HG02588 (cell line): Measurements from ENCODE around the gene RSAD2.
"Not testable (repeated sequence)": the region's sequence is repeated elsewhere in the genome, so short reads cannot be mapped to it uniquely, and the experiment has no call there.

Experiments
- ATAC-seq: cut with Tn5 transposase; IDR thresholded peaks from one replicate; pipeline ENCODE4 v1.9.1; 2021; ENCODE audit warnings: mild to moderate bottlenecking, moderate library complexity; ENCODE audit not compliant: unreplicated experiment

RSAD2 gene

GRCh38 chr2:6924101-6924923, 46.7 kb downstream of the RSAD2 start:
- ATAC-seq = no peak

DNA sequence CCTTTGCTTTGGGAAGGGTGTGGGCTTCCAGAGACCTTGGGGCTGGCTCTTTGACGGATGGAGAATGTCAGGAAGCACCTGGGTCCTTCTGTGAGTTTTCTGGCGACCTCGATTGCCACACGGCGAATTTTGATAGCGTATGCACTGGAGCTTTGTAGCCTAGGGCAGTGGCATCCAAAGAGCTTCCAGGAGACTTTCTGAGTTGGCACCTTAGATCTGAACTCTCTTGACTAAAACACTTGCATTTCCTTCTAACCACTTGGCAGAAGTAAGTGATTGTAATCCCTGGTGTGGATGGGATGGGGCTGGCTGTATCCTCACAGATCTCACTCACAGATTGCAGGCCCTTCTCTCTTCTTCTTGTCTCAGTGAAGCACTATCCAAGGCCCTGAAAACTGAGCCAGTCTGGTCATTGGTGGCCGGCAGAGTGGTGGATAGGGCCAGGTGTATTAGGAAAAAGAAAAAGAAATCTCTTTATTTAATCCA, 47.4 kb downstream of the RSAD2 start:
- ATAC-seq = no peak

- no peak for ATAC-seq
Observed at GRCh38 chr2:6926071-6926732, 48.6 kb downstream of the RSAD2 start.

GRCh38 chr2:6927186-6927585, 49.6 kb downstream of the RSAD2 start:
- ATAC-seq = no peak

GRCh38 chr2:6927753-6928152, 50.2 kb downstream of the RSAD2 start:
- no peak for ATAC-seq

GRCh38 chr2:6928452-6928851, 50.9 kb downstream of the RSAD2 start:
- ATAC-seq = no peak

DNA sequence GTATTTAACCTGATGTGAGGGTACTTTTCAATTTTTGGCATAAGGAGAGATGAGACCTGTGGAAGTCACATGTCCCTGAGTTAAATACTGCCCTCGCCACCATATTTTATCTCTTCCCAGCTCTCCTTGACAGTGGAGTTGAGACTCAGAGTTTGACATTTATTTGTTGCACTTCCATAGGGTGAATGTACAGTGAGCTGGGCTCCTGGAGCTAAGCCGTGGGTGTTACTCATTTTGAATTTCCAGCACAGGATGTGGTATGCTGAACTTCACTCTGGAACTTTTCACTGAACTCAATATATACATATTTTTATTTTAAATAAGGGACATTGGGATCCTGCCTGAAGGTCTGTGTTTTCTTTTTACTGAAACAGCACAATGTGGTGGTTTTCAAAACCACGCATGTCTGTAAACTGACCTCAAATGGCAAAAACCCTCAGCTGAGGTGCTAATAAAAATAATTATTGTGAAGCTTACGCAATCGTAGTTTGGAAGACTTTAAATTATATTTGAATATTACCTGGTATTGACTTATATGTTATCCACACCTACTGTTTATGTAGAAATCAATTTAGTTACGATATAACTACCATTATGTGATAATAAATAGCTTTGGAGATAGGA, 51.7 kb downstream of the RSAD2 start:
- ATAC-seq = no peak

DNA sequence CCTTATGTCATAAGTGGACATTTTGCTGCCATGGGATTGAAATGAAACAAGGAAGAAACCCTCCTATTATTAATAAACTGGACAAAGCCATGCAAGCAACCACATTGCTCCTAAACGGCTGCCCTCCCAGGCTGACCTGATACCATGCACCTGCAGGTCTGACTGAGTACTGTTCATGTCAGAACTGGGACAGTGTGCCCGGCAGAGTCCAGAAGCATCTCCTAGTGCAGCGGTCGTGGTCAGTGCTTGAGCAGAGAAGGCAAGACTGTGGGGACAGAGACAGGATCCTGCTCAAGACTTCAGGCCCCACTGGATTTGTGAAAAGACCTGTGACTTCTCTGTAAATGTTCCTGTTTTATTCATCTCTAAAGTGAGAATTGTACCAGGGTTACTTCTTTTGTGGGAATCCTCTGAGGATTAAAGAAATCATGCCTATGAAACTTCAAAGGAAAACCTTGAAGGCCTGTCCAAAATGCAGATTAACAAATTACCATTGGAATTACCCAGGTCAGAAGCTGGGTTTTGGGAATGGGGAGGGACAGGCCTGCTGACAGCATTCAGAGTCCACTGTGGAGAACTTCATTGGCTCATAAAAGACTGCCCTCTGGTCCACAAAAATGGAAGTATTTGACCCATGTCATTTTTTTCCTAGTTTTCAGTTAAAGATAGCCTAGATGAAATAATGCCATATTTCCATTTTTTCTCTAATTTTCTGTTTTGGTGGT, 53.5 kb downstream of the RSAD2 start:
- no peak for ATAC-seq

DNA sequence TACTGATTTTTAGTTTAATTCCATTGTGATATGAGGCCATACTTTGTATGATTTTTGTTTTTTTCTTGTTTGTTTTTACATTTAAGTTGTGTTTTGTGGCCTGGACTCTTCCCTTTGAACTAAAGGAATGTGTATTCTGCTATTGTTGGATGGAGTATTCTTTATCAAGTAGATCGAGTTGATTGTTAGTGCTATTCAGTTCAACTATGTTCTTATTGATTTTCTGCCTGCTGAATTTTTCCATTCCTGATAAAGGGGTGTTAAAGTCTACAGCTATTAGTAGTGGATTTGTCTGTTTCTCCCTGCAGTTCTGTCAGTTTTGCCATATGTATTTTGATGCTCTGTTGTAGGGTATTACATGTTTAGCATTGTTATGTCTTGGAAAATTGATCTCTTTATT, 54.2 kb downstream of the RSAD2 start:
- no peak for ATAC-seq

- no peak for ATAC-seq
Observed at GRCh38 chr2:6932206-6932605, 54.6 kb downstream of the RSAD2 start.

GRCh38 chr2:6932828-6933227, 55.3 kb downstream of the RSAD2 start:
- no peak for ATAC-seq

GRCh38 chr2:6933911-6934310, 56.3 kb downstream of the RSAD2 start:
- ATAC-seq = no peak

- no peak for ATAC-seq
Observed at GRCh38 chr2:6934345-6934744, 56.8 kb downstream of the RSAD2 start.

DNA sequence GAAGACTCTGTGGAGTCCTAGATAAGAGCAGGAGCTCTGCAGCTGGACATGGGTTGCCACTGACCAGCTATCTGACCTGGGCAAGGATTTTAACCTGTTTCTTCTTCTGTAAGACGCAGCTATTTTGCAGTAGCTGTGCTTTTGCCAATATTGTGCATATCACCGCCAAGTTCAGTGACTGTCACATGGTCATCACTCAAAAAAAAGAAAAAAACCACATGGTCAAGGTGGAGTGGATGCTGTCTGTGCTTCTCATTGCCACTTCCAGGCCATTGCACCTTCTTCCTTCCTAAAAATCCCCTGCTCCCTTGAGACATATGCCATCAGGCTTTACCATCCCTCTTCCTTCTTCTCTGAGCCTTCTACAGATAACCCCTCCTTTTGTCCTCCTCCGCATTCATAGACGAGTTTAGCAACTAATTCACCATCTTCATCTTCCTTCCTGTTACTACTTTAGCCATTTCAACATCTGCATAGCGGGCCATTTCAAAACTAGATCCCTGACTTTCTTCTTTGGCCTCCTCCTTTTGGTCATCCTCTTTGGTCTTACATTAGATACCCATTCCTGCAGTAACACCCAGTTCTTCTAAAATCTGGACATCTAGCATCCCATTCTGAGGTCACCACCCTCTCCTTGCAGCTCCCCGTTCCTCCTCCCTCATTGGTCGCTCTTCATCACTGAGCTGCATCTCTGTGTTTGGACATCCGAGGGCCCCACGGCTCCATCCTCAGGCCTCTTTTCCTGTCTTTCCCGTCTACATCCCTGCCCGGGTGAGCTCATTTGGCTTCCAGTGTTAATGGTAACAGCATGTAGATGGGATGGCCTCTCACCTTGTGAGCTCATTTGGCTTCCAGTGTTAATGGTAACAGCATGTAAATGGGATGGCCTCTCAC, 57.4 kb downstream of the RSAD2 start:
- no peak for ATAC-seq

DNA sequence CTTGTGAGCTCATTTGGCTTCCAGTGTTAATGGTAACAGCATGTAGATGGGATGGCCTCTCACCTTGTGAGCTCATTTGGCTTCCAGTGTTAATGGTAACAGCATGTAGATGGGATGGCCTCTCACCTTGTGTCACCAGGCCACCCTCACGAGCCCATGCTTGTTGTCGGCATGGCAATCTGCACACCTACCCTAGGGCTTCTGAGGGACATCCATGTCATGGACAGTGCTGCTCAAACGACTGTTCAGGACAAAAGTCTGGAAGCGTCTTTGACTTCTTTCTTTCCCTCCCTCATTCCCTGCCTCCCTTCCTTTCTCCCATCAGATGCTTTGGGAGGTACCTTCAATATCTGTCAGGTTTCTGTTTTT, 58.1 kb downstream of the RSAD2 start:
- ATAC-seq = not testable (repeated sequence)

DNA sequence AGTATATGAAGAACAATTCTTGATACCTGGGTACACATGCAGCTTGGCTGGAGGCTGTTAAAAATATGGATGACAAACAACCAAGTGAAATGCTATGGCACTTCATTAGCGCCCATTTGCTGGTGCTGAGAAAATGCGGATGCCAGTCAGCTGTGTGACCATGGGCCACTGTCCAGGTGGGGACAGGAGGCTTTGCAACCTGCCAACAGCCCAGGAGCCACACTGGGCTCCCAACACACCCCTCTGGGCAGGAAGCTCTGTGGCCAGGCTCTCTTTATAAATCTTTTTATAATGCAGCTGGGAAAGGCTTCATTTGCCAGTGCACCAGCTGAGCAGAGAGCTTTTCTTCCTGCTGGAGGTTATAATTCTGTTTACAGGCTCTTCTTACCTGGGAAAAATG, 59.6 kb downstream of the RSAD2 start:
- no peak for ATAC-seq

DNA sequence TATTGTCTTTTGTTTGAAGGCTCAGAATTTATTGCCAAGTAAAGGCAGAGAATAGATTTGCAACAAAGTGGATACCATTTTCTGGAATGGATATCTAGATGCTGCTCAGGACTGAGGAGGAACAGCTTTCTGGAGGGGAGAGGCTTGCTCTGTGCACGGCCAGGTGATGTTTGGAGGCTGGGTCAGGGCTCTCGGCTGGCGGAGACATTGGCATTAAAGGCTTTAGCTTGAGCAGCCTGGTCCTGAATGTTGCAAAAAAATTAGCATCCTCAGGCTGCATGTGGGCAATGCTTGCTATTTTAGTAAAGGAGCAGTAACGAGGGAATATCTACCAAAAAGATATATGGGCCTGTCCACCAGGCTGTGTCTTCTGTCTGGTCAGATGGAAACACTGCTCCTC, 60.0 kb downstream of the RSAD2 start:
- no peak for ATAC-seq

- no peak for ATAC-seq
Observed at GRCh38 chr2:6939071-6939470, 61.5 kb downstream of the RSAD2 start.

DNA sequence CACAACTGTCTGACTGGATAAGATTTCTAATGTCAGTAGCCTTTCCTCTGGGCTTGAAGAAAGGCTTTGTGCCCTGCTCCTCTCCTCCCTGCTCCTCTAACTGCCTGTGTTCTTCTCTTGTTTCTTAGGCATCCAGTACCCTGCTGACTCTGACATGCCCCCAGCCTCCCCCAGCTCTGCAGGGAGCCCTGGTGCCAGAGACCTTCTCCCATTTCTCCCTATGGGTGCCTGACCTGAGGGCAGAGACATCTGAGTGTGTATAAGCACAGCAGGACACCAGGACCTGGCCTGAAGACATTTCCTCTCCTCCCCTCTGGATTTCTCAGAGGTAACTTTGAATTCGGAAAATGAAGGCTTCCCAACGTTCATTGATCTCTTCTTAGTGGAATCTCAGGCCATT, 63.2 kb downstream of the RSAD2 start:
- no peak for ATAC-seq

GRCh38 chr2:6941299-6942046, 63.9 kb downstream of the RSAD2 start:
- ATAC-seq = no peak
